Cerebellar nuclear complex (tissue), 1 donor: ENCODE results near the gene CACNA1B.

Source experiments
- DNase-seq, 2 experiments: peaks; one replicate each; lab custom pipeline; 2025; lab: John Stamatoyannopoulos, UW

The CACNA1B gene

GRCh38 chr9:137986268-137987099, 108.9 kb downstream of the CACNA1B start:
- DNase-seq: no peak

- DNase-seq: no peak
Measured at GRCh38 chr9:137987244-137988030, 109.9 kb downstream of the CACNA1B start.

- no peak for DNase-seq
Measured at GRCh38 chr9:137988051-137988450, 110.5 kb downstream of the CACNA1B start.

GRCh38 chr9:137988701-137989100, 111.1 kb downstream of the CACNA1B start:
- no peak for DNase-seq

GRCh38 chr9:137989156-137989555, 111.6 kb downstream of the CACNA1B start:
- DNase-seq: no peak

- no peak for DNase-seq
Measured at GRCh38 chr9:137989999-137990715, 112.6 kb downstream of the CACNA1B start.

- no peak for DNase-seq
Measured at GRCh38 chr9:138003485-138004190, 126.1 kb downstream of the CACNA1B start.

GRCh38 chr9:138006576-138007233, 129.1 kb downstream of the CACNA1B start:
- DNase-seq: no peak

GRCh38 chr9:138007566-138007917, 130.0 kb downstream of the CACNA1B start:
- DNase-seq: no peak

GRCh38 chr9:138007918-138008841, 130.6 kb downstream of the CACNA1B start:
- DNase-seq: no peak

GRCh38 chr9:138009016-138009802, 131.6 kb downstream of the CACNA1B start:
- DNase-seq: no peak

GRCh38 chr9:138009803-138010690, 132.5 kb downstream of the CACNA1B start:
- no peak for DNase-seq

- DNase-seq: no peak
Measured at GRCh38 chr9:138010861-138011260, 133.3 kb downstream of the CACNA1B start.

GRCh38 chr9:138011951-138012500, 134.4 kb downstream of the CACNA1B start:
- no peak for DNase-seq

- no peak for DNase-seq
Measured at GRCh38 chr9:138013273-138013672, 135.7 kb downstream of the CACNA1B start.

GRCh38 chr9:138013836-138014562, 136.4 kb downstream of the CACNA1B start:
- no peak for DNase-seq

GRCh38 chr9:138014563-138014945, 137.0 kb downstream of the CACNA1B start:
- no peak for DNase-seq
